Neuron (in vitro differentiated cells): ENCODE results near the gene CAPN10.

ENCODE experiments used
- H2AFZ ChIP-seq: one replicate; pipeline ENCODE4 v1.6.1; 2013; ENCODE audit warnings: low read depth, mild to moderate bottlenecking, inconsistent platforms, low read length, moderate library complexity
- H3K27me3 ChIP-seq: one replicate; pipeline ENCODE4 v1.6.1; 2013; ENCODE audit warnings: low read length; ENCODE audit not compliant: insufficient read depth
- H3K36me3 ChIP-seq: one replicate; pipeline ENCODE4 v1.6.1; 2013; ENCODE audit warnings: low read length; ENCODE audit not compliant: insufficient read depth
- H3K4me1 ChIP-seq: one replicate; pipeline ENCODE4 v1.6.1; 2013; ENCODE audit warnings: low read length; ENCODE audit not compliant: insufficient read depth
- H3K4me3 ChIP-seq: 2 replicates; pipeline ENCODE4 v1.5.1; 2013; ENCODE audit warnings: mild to moderate bottlenecking, low read length, moderate library complexity
- H3K9me3 ChIP-seq: one replicate; pipeline ENCODE4 v1.6.1; 2013; ENCODE audit warnings: low read length

Gene CAPN10

DNA sequence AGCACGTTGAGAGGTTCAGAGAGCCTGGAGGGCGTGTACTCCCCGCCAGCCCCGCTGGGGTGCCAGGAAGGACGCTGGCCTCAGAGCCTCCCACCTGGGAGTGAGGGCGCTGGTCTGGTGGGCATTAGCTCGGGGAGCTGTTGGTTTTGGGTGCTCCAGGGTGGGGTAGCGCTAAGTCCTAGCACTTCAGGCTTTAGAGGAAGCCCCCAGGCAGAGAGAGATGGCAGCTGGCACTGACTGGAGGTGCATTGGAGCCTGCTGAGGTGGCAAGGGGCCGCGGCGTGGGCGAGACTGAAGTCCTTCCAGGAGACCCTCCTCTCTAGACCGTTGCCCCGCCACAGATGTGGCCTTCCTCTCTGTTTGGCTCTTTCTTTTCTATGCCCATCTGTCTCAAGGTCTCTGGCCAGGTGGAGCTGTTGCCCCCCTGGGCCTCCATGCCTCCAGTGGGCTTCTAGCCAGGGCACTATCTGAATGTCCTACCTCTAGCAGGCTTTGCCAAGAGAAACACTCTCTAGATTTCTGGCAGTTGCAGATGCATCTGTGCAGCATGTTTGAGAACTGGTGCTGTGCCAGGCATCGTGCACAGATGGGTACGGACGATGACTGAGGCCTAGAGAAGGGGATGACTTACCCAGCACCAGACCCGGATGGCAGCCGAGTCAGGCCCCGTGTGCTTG is 6.6 kb downstream of the CAPN10 start:
- H3K36me3 ChIP-seq: peaks cover 60% of the 10 kb centered on the region
- no peaks in the 10 kb centered on the region for H3K27me3 ChIP-seq
- H3K4me3 ChIP-seq: no peak overlapping the region
- H2AFZ ChIP-seq: no peak overlapping the region
- H3K9me3 ChIP-seq: no peaks in the 10 kb centered on the region
- peaks cover 6% of the 10 kb centered on the region for H3K4me1 ChIP-seq

- no peaks in the 10 kb centered on the region for H3K27me3 ChIP-seq
- H3K36me3 ChIP-seq: peaks cover 67% of the 10 kb centered on the region
- no peaks in the 10 kb centered on the region for H3K9me3 ChIP-seq
- H2AFZ ChIP-seq: no peak overlapping the region
- H3K4me3 ChIP-seq: no peak overlapping the region
- no peaks in the 10 kb centered on the region for H3K4me1 ChIP-seq
Observed at GRCh38 chr2:240593703-240594451, 7.3 kb downstream of the CAPN10 start.

GRCh38 chr2:240594511-240595380 is 8.2 kb downstream of the CAPN10 start:
- no peaks in the 10 kb centered on the region for H3K9me3 ChIP-seq
- H3K4me3 ChIP-seq: no peak overlapping the region
- no peak overlapping the region for H2AFZ ChIP-seq
- no peaks in the 10 kb centered on the region for H3K4me1 ChIP-seq
- no peaks in the 10 kb centered on the region for H3K27me3 ChIP-seq
- H3K36me3 ChIP-seq: peaks cover 70% of the 10 kb centered on the region

DNA sequence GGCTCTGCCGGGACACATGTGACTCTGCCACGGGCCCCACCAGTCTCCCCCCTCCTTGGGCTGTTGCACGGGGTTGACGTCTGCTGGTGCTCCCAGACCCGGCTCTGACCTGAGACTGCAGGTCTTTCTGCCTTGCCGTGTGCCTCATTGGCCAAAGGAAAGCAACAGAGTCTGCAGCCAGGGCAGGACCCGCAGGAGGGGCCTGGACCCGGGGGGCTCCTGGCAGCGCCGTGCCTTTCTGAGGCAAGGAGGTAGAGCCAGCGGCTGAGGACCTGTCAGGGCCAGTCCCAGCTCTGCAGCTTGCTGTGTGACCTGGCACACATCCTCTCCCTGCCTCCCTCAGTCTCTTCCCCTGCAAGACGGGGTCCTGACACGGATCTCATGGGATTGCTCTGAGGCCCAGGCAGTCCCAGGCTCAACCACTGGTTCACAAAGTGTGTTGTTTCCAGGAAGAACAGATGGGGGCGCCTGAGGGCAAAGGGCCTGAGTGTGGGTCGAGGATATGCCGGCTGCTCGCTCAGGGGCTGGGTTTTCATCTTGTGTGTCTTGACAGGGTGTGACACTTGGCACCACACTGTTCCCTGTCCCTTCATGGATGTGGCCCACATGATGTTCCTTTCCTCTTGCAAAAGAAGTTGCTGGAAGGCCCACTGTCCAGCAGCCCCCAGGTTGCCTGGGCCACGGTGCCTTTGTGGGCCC is 9.0 kb downstream of the CAPN10 start:
- Histone ChIP-seq H3K4me1 (no peaks in the 10 kb centered on the region), H3K36me3 (peaks cover 70% of the 10 kb centered on the region), H3K9me3 (no peaks in the 10 kb centered on the region), H2AFZ (no peak overlapping the region), H3K27me3 (no peaks in the 10 kb centered on the region), H3K4me3 (no peak overlapping the region)

DNA sequence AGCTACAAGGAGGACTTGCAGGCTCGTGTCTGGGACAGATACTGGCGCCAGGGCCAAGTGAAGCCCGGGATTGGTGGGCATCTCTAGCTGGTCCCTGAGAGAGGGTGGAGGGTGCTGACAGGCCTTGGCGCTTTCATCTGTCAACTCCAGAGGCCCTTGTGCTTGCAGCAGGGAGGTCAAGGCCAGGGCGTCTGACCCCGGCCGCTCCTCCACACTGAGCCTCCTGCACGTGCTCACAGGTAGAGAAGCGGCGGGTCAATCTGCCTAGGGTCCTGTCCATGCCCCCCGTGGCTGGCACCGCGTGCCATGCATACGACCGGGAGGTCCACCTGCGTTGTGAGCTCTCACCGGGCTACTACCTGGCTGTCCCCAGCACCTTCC is 9.5 kb downstream of the CAPN10 start:
- H3K4me3 ChIP-seq: no peak overlapping the region
- peaks cover 66% of the 10 kb centered on the region for H3K36me3 ChIP-seq

GRCh38 chr2:240596491-240596931 is 10.0 kb downstream of the CAPN10 start:
- Histone ChIP-seq H3K4me1 (no peaks in the 10 kb centered on the region), H3K9me3 (no peaks in the 10 kb centered on the region), H3K36me3 (peaks cover 65% of the 10 kb centered on the region), H3K4me3 (no peak overlapping the region), H3K27me3 (no peaks in the 10 kb centered on the region), H2AFZ (no peak overlapping the region)

More for the DNA sequence above, 9.5 kb downstream of the CAPN10 start:
- no peak overlapping the region for H2AFZ ChIP-seq
- H3K27me3 ChIP-seq: no peaks in the 10 kb centered on the region
- H3K9me3 ChIP-seq: no peaks in the 10 kb centered on the region
- H3K4me1 ChIP-seq: no peaks in the 10 kb centered on the region

- H3K27me3 ChIP-seq: no peaks in the 10 kb centered on the region
- no peak overlapping the region for H3K4me3 ChIP-seq
- no peaks in the 10 kb centered on the region for H3K4me1 ChIP-seq
- H3K36me3 ChIP-seq: peaks cover 60% of the 10 kb centered on the region
- H3K9me3 ChIP-seq: no peaks in the 10 kb centered on the region
- no peak overlapping the region for H2AFZ ChIP-seq
Observed at GRCh38 chr2:240597054-240597418, 10.5 kb downstream of the CAPN10 start.

DNA sequence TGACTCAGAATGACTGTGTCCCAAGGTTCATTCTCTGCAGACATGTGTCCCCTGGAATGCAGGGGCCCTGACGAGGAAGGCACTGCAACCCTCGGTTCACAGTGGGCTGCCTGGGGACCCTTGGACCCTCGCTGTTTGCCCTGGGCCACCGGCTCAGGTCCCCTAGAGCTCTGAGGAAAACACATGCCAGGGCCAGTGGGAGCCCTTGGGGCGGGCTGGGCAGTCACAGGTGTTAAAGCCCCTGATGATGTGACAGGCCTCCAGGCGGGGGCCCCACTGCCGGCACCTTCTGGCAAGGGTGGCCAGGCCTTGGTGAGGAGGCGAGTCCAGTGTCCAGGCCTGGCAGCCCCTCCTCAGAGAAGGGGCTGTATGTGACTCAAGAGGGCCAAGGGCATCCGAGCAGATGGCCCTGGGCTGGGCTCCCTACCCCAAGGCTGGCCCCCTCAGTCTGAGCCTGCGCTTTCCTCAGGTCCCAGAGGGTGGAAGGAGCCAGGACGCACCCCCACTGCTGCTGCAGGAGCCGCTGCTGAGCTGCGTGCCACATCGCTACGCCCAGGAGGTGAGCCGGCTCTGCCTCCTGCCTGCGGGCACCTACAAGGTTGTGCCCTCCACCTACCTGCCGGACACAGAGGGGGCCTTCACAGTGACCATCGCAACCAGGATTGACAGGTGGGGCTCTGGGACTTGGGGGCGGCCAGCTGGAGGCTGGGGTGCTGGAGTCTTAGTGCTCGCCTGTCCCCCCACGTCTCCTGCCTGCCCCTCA is 11.1 kb downstream of the CAPN10 start:
- Histone ChIP-seq H3K36me3 (peaks cover 55% of the 10 kb centered on the region), H3K4me3 (no peak overlapping the region)

GRCh38 chr2:240598311-240598911 is 11.9 kb downstream of the CAPN10 start:
- Histone ChIP-seq H3K27me3 (no peaks in the 10 kb centered on the region), H3K9me3 (no peaks in the 10 kb centered on the region), H3K4me1 (no peaks in the 10 kb centered on the region), H3K4me3 (no peak overlapping the region), H2AFZ (no peak overlapping the region), H3K36me3 (peaks cover 53% of the 10 kb centered on the region)

More for the DNA sequence above, 11.1 kb downstream of the CAPN10 start:
- Histone ChIP-seq H3K27me3 (no peaks in the 10 kb centered on the region), H2AFZ (no peak overlapping the region), H3K9me3 (no peaks in the 10 kb centered on the region), H3K4me1 (no peaks in the 10 kb centered on the region)

- Histone ChIP-seq H3K4me1 (peaks cover 3% of the 10 kb centered on the region), H3K9me3 (no peaks in the 10 kb centered on the region), H3K27me3 (no peaks in the 10 kb centered on the region), H3K36me3 (peaks cover 49% of the 10 kb centered on the region), H2AFZ (no peak overlapping the region), H3K4me3 (no peak overlapping the region)
Observed at GRCh38 chr2:240599141-240599583, 12.6 kb downstream of the CAPN10 start.

DNA sequence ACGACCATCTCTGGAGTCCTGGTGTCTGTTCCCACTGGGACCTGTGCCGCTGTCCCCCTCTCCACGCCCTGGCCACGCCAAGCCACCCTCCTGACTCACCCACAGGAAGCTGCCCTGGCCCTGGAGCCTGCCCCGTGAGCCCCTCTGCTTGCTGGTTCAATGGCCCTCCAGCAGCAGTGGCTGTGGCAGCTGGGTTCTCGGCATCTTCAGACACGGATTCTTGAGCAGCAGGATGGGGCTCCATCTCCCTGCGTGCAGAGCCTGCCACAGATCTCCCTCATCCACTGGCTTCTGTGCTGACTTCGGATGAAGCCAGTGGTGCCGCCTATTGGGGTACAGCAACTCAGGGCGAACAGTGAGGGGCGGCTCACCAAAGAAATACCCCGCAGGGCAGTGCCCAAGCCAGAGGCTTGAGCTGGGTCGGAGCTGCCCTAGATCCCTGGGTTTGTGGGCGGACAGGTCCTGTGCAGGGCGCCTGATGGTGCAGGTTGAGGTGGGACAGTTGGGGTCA is 14.0 kb downstream of the CAPN10 start:
- H3K36me3 ChIP-seq: peaks cover 41% of the 10 kb centered on the region
- H3K4me3 ChIP-seq: no peak overlapping the region

More for the DNA sequence above, 14.0 kb downstream of the CAPN10 start:
- peaks cover 11% of the 10 kb centered on the region for H3K4me1 ChIP-seq
- no peak overlapping the region for H2AFZ ChIP-seq
- no peaks in the 10 kb centered on the region for H3K9me3 ChIP-seq
- H3K27me3 ChIP-seq: no peaks in the 10 kb centered on the region
